OCI-LY3 (cell line): ENCODE measurements around the gene ATP6V0C.

ENCODE experiments used
- CTCF ChIP-seq: fragments of 200-600, 300-600 bp; sonication (generic); IDR thresholded peaks from 2 replicates; pipeline ENCODE4 v1.5.1; 2014; ENCODE audit warnings: antibody characterized with exemption, low read length, low read depth
- EZH2phosphoT487 ChIP-seq: fragments of 200-600 bp; shearing (Covaris generic); IDR thresholded peaks from 2 replicates; pipeline ENCODE4 v1.6.1; 2018; ENCODE audit warnings: antibody characterized with exemption, mixed run types, low read depth

- no peak for TF ChIP-seq CTCF
- no peak for TF ChIP-seq EZH2phosphoT487
These were observed 43.5 kb upstream of the ATP6V0C start for GRCh38 chr16:2470234-2470601.
